LNCaP clone FGC (cell line): ENCODE measurements around the gene CDKAL1.

Source experiments
- DNase-seq: peaks from one replicate; pipeline ENCODE4 v3.0.0-alpha.2; 2011; ENCODE audit warnings: low read depth
- H3K4me3 ChIP-seq: 2 replicates; pipeline ENCODE4 v1.5.1; 2011; ENCODE audit warnings: mild to moderate bottlenecking, low read depth, low read length, control low read depth
- TF ChIP-seq, protein P1 (sequence below): IDR thresholded peaks from 2 replicates; pipeline ENCODE4 v1.5.1; 2012; ENCODE audit warnings: mild to moderate bottlenecking; ENCODE audit not compliant: control insufficient read depth, insufficient read depth; ENCODE audit errors: extremely low read depth

Gene CDKAL1

DNA sequence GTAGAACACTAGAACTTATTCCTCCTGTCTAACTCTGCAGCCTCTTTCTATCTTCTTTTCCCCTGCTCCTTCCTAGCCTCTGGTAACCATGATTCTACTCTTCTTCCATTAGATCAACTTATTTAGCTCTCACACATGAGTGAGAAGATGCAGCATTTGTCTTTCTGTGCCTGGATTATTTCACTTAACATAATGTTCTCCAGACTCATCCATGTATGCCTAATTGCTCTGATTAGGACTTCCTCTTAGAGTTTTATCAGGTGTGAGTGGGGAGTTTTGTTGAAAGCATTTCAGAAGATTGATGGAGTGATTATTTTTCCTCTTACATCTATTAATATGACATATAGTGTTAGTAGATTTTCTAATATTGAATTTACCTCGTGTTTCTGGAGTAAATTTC, 140.4 kb downstream of the CDKAL1 start:
- no peak for DNase-seq
- TF ChIP-seq, protein P1, sequence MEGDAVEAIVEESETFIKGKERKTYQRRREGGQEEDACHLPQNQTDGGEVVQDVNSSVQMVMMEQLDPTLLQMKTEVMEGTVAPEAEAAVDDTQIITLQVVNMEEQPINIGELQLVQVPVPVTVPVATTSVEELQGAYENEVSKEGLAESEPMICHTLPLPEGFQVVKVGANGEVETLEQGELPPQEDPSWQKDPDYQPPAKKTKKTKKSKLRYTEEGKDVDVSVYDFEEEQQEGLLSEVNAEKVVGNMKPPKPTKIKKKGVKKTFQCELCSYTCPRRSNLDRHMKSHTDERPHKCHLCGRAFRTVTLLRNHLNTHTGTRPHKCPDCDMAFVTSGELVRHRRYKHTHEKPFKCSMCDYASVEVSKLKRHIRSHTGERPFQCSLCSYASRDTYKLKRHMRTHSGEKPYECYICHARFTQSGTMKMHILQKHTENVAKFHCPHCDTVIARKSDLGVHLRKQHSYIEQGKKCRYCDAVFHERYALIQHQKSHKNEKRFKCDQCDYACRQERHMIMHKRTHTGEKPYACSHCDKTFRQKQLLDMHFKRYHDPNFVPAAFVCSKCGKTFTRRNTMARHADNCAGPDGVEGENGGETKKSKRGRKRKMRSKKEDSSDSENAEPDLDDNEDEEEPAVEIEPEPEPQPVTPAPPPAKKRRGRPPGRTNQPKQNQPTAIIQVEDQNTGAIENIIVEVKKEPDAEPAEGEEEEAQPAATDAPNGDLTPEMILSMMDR: no peak
- H3K4me3 ChIP-seq: no peak overlapping the region

DNA sequence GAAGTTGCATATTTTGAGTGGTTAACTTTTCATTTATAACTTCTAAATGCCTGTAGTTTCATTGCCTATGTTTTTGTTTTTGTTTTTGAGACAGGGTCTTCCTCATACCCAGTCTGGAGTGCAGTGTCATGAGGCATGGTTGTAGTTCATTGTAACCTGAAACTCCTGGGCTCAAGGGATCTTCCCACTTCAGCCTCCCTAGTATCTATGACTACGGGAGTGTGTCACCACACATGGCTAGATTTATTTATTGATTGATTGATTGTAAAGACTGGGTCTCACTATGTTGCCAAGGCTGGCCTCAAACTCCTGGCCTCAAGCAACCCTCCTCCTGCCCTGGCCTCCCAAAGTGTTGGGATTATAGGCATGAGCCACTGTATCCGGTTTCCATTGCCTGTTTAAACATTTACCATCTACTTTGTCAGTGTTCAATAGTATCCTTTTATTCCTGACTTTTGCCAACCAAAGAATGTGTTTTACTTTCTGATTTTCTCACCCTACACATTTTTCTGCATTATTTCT, 144.6 kb downstream of the CDKAL1 start:
- H3K4me3 ChIP-seq: no peak overlapping the region
- no peak for DNase-seq
- TF ChIP-seq, protein P1: no peak

DNA sequence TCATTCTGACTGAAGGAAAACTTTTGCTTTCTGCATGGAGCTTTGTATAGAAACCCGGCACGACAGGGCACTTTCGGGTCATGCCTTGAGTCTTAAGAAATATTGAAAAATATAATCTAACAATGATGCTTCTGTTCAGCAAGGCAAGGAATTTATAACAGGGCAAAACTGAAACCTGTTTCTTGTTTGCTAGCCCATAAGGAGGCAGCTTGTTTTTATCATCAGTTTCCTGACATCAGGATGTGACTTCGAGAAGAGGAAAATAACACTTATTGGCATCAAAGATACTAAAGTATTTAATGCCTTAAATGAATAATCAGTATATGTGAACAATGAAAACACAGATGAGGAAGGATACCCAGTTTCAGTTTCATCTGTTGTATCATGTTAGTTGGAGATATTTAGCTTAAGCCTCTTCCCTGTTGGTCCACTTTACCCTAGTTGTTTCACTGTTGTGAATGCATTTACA, 146.5 kb downstream of the CDKAL1 start:
- no peak overlapping the region for H3K4me3 ChIP-seq
- TF ChIP-seq, protein P1: no peak
- DNase-seq: no peak

DNA sequence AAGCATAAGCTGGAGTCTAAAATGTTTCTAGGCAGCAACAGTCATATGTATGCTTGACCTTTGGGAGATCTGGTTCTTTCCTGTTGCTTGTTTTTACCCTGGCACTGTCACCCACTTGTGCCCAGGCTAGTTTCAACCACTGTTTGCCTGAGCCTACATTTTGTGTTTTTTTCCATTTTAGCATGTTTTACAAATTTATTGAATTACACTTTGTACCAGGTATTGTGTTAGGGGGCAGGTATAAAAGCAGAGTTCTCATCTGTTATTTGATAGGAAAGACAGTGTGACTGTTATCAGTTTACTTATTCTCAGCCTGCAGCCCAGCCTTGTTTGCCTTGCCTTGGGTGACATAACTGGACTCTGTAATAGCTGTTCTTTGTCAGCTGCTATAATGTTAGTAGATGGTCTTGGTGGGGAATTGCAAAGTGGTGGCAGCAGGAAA, 147.0 kb downstream of the CDKAL1 start:
- TF ChIP-seq, protein P1: no peak
- DNase-seq: no peak

DNA sequence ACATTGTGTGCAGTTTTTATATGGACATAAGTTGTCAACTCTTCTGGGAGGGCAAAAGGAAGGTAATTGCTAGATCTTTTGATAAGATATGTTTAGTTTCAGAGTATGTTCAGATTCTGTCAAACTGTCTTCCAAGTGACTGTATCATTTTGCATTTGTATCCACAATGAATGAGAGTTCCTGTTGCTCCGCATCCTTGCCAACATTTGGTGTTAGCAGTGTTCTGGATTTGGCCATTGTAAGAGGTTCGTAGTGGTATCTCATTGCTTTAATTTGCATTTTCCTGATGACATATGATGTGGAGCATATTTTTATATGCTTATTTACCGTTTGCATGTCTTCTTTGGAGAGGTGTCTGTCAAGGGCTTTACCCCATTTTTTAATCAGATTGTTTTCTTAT, 150.2 kb downstream of the CDKAL1 start:
- no peak for DNase-seq
- no peak overlapping the region for H3K4me3 ChIP-seq
- TF ChIP-seq, protein P1: no peak

More for the DNA sequence above, 147.0 kb downstream of the CDKAL1 start:
- H3K4me3 ChIP-seq: no peak overlapping the region

DNA sequence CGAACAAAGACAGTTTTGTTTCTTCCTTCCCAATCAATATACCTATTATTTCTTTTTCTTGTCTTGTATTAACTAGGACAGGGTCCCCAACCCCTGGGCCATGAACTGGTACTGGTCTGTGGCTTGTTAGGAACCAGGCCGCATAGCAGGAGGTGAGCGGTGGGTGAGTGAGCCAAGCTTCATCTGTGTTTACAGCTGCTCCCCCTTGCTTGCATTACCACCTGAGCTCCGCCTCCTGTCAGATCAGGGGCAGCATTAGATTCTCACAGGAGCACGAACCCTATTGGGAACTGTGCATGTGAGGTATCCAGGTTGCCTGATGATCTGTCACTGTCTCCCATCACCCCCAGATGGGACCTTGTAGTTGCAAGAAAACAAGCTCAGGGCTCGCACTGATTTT, 151.9 kb downstream of the CDKAL1 start:
- H3K4me3 ChIP-seq: no peak overlapping the region
- TF ChIP-seq, protein P1: no peak
- no peak for DNase-seq

DNA sequence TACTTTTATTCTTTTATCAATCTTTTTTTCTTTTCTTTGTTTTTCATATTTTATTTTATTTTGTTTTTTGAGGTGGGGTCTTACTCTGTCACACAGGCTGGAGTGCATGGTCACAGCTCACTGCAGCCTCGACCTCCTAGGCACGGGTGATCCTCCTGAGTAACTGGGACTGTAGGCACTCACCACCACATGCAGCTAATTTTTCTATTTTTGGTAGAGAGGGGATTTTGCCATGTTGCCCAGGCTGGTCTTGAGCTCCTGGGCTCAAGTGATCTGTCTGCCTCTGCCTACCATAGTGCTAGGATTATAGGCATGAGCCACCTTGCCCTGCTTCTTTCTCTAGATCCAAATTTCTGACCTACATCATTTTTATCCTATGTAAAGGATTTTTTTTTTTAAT, 153.2 kb downstream of the CDKAL1 start:
- no peak for DNase-seq
- TF ChIP-seq, protein P1: no peak
- H3K4me3 ChIP-seq: no peak overlapping the region
